BJ (cell line): ENCODE measurements around the gene PID1. TPM values are rescaled to one million over a fixed set of nuclear protein-coding genes. Genes with fewer than 3 reads are reported as not detected.

Source experiments
- CTCF ChIA-PET: fragments of 350-600 bp; formaldehyde crosslinking; extraction: SDS; loops from one replicate; lab custom pipeline; 2021; ENCODE audit warnings: antibody characterized with exemption, inconsistent platforms; lab: Yijun Ruan, JAX
- POLR2A ChIA-PET: fragments of 300-600 bp; sonication (Branson Sonifier 250); formaldehyde crosslinking; extraction: SDS; loops from one replicate; lab custom pipeline; 2021; ENCODE audit warnings: antibody characterized with exemption; lab: Charles Lee
- DNase-seq: peaks from one replicate; pipeline ENCODE4 v3.0.0-alpha.2; 2011; ENCODE audit warnings: low read depth
- H3K27me3 ChIP-seq: 2 replicates; pipeline ENCODE4 v1.6.0; 2011; ENCODE audit warnings: low read length; ENCODE audit not compliant: control insufficient read depth, insufficient read depth
- H3K36me3 ChIP-seq: 2 replicates; pipeline ENCODE4 v1.5.1; 2011; ENCODE audit warnings: low read length; ENCODE audit not compliant: control insufficient read depth, insufficient read depth
- H3K4me3 ChIP-seq: 2 replicates; pipeline ENCODE4 v1.5.1; 2011; ENCODE audit warnings: low read depth, mild to moderate bottlenecking, control low read depth, low read length
- polyA minus RNA-seq: library from RNA; depleted of rRNA, polyadenylated mRNA; stranded (reverse); fragments of >200 nt; gene quantifications from 2 replicates; pipeline ENCODE4 v1.2.3, GENCODE V29; 2011; rRNA and poly(A)+ RNA removed
- polyA plus RNA-seq: library from polyadenylated mRNA; depleted of rRNA; stranded (reverse); fragments of >200 nt; gene quantifications from 2 replicates; pipeline ENCODE4 v1.2.3, GENCODE V29; 2011; rRNA removed
- TF ChIP-seq, protein P1 (sequence below): IDR thresholded peaks from 2 replicates; pipeline ENCODE4 v1.5.1; 2011; ENCODE audit warnings: low read depth, mild to moderate bottlenecking, control low read depth, inconsistent platforms, low read length, moderate library complexity; ENCODE audit not compliant: insufficient read depth

The PID1 gene, protein sequence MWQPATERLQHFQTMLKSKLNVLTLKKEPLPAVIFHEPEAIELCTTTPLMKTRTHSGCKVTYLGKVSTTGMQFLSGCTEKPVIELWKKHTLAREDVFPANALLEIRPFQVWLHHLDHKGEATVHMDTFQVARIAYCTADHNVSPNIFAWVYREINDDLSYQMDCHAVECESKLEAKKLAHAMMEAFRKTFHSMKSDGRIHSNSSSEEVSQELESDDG
- polyA plus RNA-seq, result 4.9 and 8.8 TPM in 2 replicates
- 4.3 and 4.9 TPM in 2 replicates for polyA minus RNA-seq

DNA sequence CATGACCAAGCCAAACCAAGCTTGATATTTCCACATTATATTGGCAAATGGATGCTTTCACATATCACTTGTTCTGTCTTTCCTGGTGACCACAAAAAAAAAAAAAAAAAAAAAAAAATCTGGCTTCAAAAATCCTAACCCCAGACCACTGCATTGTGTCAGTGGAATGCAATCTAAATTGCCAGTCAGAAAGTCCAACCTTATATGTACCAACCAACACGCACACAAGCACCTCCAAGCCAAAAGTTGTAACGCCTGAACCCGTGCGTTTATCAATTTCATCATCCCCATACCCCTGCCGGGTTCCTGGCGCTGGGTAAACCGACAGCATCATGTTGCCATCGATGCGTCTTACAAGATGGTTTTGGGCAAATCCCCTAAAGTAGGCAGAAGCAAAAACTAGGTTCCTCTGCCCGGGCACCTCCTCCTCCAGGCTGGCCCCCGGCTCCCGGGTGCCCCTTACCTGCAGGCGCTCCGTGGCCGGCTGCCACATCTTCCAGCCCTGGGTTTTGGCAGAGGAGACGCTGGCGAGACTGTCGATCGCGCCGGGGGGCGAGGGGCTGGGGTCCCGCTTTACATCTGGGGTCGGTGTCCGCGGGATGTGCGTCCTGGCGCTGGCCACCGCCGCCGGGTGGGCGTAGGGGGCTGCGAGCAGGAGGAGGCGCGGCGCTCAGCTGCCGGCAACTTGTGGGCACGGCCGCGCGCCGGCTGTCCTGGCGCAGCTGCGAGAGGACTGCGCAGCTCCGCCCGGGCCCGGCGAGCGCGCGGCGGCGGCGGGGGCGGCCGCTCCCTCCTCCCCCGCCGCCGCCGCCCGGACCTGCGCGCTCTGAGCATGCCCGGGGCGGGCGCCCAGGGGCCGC lies at the start of gene PID1:
Gene PID1, minus strand, starts transcription at position 737 of the 860 bp plus-strand sequence. Its CDS starts 244 bp downstream, at position 493.
- Histone ChIP-seq H3K4me3 (peak within 1 kb of the TSS; percentile 72), H3K36me3 (no peaks in the 10 kb centered on the region), H3K27me3 (no peaks in the 10 kb centered on the region)
- no peak for DNase-seq
- TF ChIP-seq, protein P1, sequence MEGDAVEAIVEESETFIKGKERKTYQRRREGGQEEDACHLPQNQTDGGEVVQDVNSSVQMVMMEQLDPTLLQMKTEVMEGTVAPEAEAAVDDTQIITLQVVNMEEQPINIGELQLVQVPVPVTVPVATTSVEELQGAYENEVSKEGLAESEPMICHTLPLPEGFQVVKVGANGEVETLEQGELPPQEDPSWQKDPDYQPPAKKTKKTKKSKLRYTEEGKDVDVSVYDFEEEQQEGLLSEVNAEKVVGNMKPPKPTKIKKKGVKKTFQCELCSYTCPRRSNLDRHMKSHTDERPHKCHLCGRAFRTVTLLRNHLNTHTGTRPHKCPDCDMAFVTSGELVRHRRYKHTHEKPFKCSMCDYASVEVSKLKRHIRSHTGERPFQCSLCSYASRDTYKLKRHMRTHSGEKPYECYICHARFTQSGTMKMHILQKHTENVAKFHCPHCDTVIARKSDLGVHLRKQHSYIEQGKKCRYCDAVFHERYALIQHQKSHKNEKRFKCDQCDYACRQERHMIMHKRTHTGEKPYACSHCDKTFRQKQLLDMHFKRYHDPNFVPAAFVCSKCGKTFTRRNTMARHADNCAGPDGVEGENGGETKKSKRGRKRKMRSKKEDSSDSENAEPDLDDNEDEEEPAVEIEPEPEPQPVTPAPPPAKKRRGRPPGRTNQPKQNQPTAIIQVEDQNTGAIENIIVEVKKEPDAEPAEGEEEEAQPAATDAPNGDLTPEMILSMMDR, result no peak
- CTCF ChIA-PET, result interaction anchor here (0.9 to 4.9 kb wide), 4 partner anchors 138 to 592 kb away, joined by 3 to 23 read pairs (median 3); no protein-coding TSS in a partner anchor
- POLR2A ChIA-PET, result interaction anchor here (0.6 kb wide), 1 partner anchor 1891 kb away, joined by 3 read pairs; no protein-coding TSS in a partner anchor

DNA sequence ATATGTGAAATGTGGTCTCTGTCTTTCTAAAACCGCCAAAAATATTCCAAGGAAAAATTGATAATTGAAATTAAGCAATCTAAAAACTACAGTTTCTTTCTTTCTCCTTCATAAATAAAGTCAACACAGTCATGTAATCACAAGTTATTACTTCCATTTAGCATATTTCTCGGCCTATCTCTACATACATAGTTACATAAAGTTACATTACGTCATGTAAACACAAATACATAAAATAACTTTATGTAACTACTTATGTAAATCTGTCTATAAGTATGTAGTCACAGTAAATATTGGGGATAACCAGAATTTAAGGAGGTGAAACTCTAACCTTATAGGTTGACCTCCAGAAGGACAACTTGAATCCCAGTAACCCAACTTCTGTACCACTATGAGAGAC lies 48.5 kb upstream of the PID1 start:
- no peak for DNase-seq
- CTCF ChIA-PET, result no interaction called here
- no peaks in the 10 kb centered on the region for H3K36me3 ChIP-seq
- POLR2A ChIA-PET, result no interaction called here
- TF ChIP-seq, protein P1, result no peak
- no peaks in the 10 kb centered on the region for H3K27me3 ChIP-seq
- H3K4me3 ChIP-seq, result no peak overlapping the region

DNA sequence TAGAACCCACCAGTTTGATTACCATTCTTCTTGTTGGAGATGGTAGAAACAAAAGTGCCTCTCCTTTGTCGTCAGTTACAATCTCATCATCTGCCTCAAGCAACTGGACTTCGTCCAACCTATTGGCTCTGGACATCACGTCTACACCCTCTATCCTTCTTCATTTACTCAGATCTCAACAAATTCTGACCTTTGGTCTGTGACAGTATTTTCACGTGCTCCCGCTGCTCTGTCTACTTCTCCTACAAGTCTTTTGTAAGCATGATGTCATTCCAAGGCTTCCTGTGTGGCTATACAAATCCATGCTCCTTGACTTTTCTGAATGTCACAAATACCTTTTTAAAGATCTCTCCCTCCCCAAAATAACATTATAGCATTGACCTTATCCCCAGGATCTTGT lies 43.0 kb upstream of the PID1 start:
- DNase-seq, result no peak
- ChIA-PET CTCF (no interaction called here), POLR2A (no interaction called here)
- TF ChIP-seq, protein P1, result no peak
- H3K4me3 ChIP-seq, result no peak overlapping the region
- H3K36me3 ChIP-seq, result no peaks in the 10 kb centered on the region
- no peaks in the 10 kb centered on the region for H3K27me3 ChIP-seq

DNA sequence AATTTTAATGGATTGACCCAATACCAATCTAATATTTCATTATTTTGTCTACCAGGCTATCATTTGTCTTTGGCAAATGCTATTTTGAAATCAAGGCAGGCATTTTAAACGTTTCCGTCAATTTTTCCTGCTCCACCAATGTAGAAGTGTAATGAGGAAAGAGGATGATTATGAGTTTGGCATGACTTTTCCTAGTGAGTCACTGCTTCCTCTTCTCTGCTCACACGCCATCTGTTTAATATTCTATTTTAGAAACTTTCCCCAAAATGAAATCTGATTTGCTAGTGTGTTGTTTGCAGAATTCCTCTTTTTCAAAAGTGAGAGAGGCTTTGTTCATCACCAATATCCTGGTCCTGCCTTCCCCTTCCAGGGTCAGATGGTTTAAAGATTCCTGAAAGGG lies 42.5 kb upstream of the PID1 start:
- TF ChIP-seq, protein P1, result no peak
- no peaks in the 10 kb centered on the region for H3K36me3 ChIP-seq
- POLR2A ChIA-PET, result no interaction called here

DNA sequence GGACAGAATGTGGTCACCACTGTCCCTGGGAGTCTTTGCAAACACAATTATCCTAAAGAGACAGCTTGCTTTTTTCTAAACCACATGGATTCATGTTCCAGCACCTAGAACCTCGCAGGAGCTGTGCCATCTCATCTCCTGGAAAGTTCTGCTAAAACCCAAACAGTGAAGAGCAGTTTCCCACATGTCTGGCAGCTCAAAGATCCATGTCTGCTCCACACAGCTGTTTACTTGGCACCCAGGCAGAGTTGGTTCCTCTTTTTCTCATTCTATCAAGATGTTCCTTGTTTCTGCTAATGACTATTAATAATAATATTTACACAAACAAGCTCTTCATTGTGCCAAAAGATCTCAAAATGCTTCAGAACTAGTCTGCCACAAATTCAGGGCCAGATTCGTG lies 30.1 kb upstream of the PID1 start:
- CTCF ChIA-PET, result interaction anchor here (1.0 to 1.1 kb wide), 2 partner anchors 11 to 28 kb away, joined by 3 to 4 read pairs; no protein-coding TSS in a partner anchor
- no peak for DNase-seq
- Histone ChIP-seq H3K36me3 (no peaks in the 10 kb centered on the region), H3K4me3 (no peak overlapping the region), H3K27me3 (no peaks in the 10 kb centered on the region)
- POLR2A ChIA-PET, result no interaction called here
- TF ChIP-seq, protein P1, result no peak

More for the DNA sequence above, 42.5 kb upstream of the PID1 start:
- no peaks in the 10 kb centered on the region for H3K27me3 ChIP-seq
- CTCF ChIA-PET, result no interaction called here
- no peak overlapping the region for H3K4me3 ChIP-seq
- DNase-seq, result peak; percentile 12
